Sigmoid colon (tissue), 4 donors: ENCODE results near the gene CEBPG.

Source experiments
- POLR2A ChIP-seq, 2 donors: fragments of 450-650 bp; IDR thresholded peaks; one replicate each; pipeline ENCODE4 v1.6.1; 2016; ENCODE audit warnings: antibody characterized with exemption in 2 of 2, mild to moderate bottlenecking in 2 of 2, moderate library complexity in 2 of 2
- POLR2AphosphoS5 ChIP-seq, 4 donors: sonication (generic); formaldehyde crosslinking; IDR thresholded peaks; one replicate each; pipeline ENCODE4 v1.6.1; 2017; ENCODE audit warnings: antibody characterized with exemption in 4 of 4
- TF ChIP-seq, protein P1 (sequence below), 4 experiments: fragments of 450-650 bp in 3 of 4; fragments of 200-600 bp in 1 of 4; IDR thresholded peaks; one replicate each; pipeline ENCODE4 v1.5.1; 2016 to 2019; ENCODE audit warnings: antibody characterized with exemption in 4 of 4, mild to moderate bottlenecking in 3 of 4, moderate library complexity in 2 of 4

DNA sequence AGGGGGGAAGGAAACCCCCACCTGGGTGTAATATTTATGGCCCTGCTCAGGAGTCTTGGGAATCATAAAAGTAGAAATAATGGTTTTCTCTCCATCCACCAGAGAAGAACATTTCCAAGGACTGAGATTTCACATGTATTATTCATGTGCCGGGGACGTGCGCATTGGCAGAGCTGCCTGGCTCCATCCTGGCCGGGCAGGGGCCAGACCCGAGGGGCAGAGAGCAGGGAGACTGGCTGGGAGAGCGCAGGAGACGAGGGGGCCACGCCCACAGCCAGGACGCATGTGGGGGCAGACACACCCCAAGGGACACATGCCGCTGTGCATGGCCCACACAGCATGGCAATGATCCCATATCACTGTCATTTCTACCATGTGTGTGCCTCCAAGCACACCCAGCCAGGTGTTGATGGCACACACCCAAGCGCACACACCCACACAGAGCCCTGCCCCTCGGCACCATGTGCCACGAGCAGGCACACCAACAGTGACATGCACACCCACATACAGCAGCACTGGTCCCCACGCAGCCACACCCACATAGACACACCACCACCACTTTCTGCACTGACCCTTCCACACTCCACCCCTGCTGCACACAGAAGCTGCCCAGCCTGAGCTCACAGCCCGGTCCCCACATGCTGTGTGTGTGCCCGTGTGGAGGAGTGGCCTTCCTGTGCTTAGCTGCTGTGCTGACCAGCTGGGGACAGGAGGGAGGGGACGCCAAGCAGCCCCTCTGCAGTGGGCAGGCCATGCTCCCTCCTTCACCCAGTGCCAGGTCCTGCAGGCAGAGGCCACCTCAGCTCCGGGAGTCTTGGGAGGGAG lies 39.3 kb downstream of the CEBPG start:
- TF ChIP-seq, protein P1, sequence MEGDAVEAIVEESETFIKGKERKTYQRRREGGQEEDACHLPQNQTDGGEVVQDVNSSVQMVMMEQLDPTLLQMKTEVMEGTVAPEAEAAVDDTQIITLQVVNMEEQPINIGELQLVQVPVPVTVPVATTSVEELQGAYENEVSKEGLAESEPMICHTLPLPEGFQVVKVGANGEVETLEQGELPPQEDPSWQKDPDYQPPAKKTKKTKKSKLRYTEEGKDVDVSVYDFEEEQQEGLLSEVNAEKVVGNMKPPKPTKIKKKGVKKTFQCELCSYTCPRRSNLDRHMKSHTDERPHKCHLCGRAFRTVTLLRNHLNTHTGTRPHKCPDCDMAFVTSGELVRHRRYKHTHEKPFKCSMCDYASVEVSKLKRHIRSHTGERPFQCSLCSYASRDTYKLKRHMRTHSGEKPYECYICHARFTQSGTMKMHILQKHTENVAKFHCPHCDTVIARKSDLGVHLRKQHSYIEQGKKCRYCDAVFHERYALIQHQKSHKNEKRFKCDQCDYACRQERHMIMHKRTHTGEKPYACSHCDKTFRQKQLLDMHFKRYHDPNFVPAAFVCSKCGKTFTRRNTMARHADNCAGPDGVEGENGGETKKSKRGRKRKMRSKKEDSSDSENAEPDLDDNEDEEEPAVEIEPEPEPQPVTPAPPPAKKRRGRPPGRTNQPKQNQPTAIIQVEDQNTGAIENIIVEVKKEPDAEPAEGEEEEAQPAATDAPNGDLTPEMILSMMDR (IDR thresholded peaks at IDR 0.05): no peak
- TF ChIP-seq POLR2A (IDR thresholded peaks at IDR 0.05) (no peak), POLR2AphosphoS5 (IDR thresholded peaks at IDR 0.05) (no peak)
